Germinal center (tissue), 1 donor: ENCODE measurements around the gene FGFR3.
A peak's percentile ranks its signal among the peaks of the same experiment; 100 is the strongest.

Experiments
- DNase-seq: peaks from one replicate; pipeline ENCODE4 v3.0.0; 2012; ENCODE audit warnings: mixed read lengths, low spot score

Gene FGFR3

DNA sequence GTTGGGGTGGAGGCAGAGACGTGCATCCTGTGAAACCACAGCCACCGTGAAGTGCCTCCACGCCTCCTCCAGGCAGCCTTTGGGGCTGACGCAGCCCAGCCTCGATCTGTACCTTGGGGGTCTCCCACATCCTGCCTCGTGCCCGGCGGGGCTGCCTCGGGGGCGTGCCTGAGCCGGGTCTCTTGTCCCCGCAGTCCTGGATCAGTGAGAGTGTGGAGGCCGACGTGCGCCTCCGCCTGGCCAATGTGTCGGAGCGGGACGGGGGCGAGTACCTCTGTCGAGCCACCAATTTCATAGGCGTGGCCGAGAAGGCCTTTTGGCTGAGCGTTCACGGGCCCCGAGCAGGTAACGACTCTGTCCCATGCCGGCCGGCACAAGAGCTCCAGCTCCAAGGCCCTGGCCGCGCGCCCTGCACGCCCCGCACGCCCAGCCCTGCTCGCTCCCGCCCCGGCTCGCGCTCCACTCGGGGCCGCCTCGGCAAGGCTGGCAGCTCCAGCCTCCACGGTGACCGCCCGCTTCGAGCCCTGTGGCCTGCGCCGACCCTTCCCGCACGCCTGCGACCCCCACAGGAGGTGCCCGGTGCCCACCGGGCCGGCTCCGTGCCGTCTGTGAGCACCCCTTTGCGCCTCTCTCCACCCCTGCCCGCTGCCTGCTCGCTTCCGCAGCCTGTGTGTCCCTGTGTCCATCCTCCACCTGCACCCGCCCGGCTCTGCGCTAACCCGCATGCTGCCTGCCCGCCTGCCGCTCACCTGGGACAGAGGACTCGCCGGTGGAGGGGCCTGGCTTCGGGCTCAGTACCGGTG, 9.8 kb downstream of the FGFR3 start:
- DNase-seq = no peak

DNA sequence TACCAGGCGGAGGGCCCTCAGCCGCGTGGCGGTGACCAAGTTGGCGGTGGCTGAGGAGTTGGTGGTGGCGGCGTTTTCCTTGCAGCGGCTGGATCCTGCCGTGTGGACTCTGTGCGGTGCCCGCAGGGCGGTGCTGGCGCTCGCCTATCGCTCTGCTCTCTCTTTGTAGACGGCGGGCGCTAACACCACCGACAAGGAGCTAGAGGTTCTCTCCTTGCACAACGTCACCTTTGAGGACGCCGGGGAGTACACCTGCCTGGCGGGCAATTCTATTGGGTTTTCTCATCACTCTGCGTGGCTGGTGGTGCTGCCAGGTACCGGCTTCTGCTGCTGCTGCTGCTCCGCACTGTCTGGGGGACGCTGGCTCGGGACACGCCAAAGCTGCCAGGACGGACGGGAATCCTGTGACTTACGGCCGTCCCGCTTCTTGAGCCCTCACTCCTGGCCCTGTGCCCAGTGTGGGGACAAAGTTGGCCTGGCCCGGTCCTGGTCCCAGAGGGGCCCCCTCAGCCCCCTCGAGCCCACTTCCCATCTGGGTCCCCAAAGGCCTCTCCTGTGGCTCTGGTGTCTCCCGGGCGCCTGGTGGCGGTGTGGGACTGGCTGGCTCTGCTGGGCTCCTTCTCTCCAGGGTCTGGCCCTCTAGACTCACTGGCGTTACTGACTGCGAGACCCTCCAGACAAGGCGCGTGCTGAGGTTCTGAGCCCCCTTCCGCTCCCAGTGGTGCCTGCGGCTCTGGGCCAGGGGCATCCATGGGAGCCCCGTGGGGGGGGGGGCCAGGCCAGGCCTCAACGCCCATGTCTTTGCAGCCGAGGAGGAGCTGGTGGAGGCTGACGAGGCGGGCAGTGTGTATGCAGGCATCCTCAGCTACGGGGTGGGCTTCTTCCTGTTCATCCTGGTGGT, 10.7 kb downstream of the FGFR3 start:
- DNase-seq = no peak

DNA sequence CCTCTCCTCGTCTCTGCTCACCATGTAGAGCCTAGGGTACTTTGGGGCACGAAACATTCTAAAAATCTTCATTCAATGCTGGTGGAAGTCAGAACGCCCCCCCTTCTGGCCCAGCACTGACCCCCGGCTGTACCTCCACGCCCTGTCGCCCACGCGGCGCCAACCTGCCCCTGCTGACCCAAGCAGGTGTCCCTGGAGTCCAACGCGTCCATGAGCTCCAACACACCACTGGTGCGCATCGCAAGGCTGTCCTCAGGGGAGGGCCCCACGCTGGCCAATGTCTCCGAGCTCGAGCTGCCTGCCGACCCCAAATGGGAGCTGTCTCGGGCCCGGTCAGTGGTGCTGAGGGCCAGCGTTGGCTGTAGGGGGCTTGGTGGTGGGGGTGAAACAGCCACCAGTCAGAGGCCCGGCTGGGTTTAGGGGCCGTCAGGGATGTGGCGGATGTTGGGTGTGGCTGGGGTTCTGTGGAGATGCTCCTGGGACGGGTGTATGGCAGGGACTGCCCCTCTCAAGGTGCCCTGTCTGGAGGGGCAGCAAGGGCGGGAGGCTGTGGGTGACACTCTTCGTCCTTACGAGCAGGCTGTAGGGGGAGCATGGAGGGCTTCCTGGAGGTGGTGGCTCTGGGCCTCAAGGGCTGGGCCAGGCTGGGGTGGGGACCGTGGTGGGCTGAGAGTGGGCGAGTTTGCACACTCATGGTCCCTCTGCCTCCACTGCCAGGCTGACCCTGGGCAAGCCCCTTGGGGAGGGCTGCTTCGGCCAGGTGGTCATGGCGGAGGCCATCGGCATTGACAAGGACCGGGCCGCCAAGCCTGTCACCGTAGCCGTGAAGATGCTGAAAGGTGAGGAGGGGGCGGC, 11.8 kb downstream of the FGFR3 start:
- DNase-seq = no peak

DNA sequence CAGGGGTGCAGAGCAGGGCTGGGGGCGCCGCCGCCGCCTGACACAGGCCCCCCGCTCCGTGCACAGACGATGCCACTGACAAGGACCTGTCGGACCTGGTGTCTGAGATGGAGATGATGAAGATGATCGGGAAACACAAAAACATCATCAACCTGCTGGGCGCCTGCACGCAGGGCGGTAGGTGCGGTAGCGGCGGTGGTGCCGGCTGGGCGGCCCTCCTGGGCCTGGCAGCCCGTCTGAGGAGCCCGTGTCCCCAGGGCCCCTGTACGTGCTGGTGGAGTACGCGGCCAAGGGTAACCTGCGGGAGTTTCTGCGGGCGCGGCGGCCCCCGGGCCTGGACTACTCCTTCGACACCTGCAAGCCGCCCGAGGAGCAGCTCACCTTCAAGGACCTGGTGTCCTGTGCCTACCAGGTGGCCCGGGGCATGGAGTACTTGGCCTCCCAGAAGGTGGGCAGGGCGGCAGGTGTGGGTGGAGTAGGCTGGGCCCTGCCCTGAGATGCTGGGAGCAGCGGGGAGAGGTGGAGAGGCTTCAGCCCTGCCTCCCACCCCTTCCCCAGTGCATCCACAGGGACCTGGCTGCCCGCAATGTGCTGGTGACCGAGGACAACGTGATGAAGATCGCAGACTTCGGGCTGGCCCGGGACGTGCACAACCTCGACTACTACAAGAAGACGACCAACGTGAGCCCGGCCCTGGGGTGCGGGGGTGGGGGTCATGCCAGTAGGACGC, 12.6 kb downstream of the FGFR3 start:
- no peak for DNase-seq

DNA sequence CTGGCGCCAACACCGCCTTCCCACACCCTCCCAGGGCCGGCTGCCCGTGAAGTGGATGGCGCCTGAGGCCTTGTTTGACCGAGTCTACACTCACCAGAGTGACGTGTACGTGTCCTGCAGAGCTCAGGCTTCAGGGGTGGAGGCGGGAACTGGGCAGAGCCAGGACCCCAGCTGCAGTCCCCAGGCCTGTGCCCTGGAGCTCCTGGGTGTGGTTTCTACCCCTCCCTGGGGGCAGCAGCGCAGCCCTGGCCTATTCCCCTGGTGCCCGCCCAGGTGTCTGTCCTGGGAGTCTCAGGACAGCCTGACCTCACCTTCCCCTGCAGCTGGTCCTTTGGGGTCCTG, 13.1 kb downstream of the FGFR3 start:
- DNase-seq = no peak

DNA sequence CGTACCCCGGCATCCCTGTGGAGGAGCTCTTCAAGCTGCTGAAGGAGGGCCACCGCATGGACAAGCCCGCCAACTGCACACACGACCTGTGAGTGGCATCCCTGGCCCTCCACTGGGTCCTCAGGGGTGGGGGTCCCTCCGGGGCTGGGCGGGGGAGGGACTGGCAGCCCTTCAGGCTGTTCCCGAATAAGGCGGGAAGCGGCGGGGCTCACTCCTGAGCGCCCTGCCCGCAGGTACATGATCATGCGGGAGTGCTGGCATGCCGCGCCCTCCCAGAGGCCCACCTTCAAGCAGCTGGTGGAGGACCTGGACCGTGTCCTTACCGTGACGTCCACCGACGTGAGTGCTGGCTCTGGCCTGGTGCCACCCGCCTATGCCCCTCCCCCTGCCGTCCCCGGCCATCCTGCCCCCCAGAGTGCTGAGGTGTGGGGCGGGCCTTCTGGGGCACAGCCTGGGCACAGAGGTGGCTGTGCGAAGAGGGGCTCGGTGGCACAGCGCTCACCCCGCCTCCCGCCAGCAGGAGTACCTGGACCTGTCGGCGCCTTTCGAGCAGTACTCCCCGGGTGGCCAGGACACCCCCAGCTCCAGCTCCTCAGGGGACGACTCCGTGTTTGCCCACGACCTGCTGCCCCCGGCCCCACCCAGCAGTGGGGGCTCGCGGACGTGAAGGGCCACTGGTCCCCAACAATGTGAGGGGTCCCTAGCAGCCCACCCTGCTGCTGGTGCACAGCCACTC, 13.7 kb downstream of the FGFR3 start:
- DNase-seq = no peak

DNA sequence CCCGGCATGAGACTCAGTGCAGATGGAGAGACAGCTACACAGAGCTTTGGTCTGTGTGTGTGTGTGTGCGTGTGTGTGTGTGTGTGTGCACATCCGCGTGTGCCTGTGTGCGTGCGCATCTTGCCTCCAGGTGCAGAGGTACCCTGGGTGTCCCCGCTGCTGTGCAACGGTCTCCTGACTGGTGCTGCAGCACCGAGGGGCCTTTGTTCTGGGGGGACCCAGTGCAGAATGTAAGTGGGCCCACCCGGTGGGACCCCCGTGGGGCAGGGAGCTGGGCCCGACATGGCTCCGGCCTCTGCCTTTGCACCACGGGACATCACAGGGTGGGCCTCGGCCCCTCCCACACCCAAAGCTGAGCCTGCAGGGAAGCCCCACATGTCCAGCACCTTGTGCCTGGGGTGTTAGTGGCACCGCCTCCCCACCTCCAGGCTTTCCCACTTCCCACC, 14.3 kb downstream of the FGFR3 start:
- no peak for DNase-seq

DNA sequence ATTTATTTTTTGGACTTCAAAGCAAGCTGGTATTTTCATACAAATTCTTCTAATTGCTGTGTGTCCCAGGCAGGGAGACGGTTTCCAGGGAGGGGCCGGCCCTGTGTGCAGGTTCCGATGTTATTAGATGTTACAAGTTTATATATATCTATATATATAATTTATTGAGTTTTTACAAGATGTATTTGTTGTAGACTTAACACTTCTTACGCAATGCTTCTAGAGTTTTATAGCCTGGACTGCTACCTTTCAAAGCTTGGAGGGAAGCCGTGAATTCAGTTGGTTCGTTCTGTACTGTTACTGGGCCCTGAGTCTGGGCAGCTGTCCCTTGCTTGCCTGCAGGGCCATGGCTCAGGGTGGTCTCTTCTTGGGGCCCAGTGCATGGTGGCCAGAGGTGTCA, 15.3 kb downstream of the FGFR3 start:
- no peak for DNase-seq

DNA sequence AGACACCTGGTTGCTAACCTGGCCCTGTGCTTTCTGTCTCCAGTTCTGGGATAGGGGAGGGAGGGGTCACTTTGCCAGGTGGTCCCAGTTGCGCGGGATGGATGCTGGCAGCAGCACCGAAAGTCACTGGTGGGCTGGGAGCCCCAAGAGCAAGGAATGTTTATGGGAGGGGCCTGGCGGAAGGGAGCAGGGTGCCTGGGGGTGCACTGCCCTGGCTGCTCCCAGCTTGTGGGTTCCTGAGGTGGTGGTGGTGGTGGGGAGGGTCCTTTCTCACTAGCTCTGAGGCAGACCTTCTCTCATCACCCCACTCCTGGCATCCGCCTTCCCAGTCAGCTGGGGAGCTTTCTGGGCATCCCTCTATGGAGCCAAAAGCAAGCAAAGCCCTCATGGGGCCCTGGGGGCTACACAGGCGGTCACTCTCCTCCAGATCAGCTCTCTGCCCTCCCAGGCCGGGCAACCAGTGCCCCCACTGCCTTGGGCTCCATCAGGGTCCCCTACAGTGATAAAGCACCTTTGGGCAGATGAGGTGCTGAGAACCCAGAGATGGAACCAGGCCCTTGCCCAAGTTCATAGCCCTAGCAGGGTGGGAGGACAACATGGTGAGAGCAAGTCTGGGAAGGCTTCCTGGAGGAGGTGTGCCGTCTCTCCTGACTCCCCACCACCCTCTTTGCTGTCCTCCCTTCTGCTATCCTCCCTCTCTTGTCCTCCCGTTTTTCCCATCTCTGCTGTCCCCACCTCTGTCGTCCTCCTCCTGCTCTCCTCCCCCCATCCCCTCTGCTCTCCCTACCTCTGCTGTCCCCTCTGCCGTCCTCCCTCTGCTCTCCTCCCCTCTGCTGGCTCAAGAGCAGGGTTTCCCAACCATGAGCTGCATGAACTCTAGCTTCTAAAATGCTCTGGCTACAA, 16.0 kb downstream of the FGFR3 start:
- no peak for DNase-seq

DNA sequence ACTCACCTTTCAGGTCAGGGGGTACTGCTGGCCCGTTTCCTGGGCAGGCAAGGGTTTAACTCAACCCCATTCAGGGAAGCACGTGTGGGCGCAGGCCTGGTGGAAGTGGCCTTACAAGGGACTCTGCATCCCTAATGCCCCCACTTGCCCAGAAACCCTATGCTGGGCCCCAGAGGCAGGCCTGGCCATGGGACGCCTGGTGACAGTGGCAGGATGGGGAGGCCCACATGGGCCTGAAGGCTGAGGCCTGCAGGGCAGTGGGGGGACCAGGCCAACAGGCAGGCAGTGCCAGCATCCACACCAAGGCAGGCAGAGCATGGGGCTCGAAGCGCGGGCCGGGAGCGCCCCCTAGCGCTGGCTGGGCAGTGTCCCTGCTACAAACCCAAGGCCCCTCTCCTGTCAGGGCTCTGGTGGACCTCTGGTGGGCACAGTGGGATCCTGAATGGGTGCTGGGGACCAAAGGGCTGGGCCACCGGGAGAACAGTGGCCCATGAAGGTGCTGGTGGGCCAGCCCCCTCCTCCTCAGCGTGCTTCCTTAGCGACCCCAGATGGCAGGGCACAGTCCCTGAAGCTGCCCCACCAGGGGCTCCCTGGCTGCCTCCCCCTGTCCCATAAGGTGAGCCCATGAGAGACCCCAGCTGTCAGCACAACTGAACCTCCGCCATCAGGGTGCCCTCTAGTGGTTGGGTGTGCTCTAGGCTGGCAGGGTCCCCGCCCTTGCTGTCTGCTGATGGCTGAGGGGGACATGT, 16.8 kb downstream of the FGFR3 start:
- peak; percentile 83 for DNase-seq

DNA sequence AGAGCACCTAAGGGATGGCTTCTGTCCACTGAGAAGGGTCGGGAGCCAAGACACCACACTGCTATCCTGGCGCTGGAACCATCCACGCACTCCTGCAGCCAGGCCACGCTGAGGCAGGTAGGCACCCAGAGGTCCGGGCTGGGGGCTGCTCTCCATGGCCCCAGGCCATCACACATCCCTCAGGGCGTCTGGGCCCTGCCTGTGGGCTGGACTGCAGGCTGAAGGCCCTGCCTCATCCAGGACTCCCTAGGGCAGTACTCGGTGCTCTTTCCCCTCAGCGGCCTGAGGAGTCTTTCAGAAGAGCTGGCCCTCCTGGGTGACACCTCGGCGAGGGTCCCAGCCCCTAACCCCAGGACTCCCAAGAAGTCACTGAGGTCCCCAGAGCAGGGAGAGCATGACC, 17.7 kb downstream of the FGFR3 start:
- DNase-seq = no peak

DNA sequence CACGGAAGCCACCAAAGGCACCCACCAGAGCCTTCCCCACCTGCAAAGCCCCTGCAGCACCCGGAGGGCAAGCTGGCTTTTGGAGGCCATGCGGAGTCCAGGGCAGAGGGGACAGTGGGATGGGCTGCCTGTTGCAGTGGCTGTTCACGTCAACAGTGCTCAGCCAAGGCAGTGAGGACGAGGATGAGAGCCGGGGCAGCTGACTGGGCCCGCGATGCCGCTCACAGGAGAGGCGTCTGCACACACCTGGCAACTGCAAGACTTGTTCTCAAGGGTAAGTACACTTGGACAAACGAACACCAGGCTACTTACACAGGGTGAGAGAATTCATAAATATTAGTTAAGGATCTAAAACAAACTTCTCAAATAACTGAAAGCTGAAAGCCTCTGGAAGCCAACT, 19.6 kb downstream of the FGFR3 start:
- no peak for DNase-seq

DNA sequence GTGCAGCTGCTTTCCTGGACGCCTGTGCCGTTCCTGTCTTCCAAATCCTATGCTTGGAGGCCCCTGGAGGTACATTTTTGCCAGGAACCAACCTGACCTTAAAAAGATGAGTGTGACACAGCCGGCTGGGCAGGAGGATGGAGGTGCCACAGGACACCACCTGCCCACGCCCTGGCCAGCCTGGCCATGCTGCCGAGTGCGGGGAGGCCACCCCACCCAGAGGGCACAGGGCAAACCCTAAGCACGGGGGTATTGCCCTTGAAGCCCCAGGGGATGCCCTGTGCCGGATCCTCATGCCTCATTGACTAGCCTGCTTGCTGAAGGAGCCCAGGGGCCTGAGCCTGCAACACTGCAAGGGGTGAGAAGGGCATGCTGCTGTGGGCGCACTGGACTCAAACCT, 20.1 kb downstream of the FGFR3 start:
- DNase-seq = no peak

DNA sequence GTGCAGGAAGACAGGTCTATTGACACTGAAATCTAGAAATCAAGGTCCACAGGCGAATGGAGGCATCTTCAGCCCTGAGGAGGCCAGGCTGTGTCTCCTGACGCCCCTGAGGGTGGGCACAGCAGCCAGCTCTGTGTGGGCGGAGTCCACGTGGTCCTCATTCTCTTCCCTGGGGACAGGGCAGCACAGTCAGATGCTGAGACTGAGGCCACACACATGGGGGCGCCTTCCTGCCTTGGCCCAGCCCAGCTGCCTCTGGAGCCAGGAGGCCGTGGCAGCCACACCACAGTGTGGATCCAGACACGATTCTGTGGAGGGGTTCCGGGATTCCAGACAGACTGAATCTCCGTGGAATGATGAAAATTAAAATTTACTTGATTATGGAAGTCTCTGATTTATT, 20.8 kb downstream of the FGFR3 start:
- no peak for DNase-seq

DNA sequence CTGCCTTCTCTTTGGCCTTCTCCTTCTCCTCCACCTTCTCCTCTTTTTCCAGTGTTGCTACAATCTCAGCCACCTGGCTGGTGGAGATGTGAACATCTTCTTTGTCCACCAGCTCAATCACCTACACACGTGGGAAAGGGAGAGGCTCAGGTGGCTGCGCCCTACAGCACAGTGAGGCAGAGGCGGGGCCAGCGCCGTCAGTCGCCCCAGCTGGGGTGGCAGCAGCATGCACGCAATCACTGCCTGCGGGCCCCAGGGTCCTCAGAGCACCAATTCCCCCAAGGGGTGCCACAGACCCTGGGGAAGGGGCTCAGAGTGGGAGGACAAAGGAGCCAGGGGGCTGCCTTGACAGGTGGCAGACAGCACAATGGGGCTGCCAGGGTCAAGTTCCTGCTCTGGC, 21.4 kb downstream of the FGFR3 start:
- no peak for DNase-seq

DNA sequence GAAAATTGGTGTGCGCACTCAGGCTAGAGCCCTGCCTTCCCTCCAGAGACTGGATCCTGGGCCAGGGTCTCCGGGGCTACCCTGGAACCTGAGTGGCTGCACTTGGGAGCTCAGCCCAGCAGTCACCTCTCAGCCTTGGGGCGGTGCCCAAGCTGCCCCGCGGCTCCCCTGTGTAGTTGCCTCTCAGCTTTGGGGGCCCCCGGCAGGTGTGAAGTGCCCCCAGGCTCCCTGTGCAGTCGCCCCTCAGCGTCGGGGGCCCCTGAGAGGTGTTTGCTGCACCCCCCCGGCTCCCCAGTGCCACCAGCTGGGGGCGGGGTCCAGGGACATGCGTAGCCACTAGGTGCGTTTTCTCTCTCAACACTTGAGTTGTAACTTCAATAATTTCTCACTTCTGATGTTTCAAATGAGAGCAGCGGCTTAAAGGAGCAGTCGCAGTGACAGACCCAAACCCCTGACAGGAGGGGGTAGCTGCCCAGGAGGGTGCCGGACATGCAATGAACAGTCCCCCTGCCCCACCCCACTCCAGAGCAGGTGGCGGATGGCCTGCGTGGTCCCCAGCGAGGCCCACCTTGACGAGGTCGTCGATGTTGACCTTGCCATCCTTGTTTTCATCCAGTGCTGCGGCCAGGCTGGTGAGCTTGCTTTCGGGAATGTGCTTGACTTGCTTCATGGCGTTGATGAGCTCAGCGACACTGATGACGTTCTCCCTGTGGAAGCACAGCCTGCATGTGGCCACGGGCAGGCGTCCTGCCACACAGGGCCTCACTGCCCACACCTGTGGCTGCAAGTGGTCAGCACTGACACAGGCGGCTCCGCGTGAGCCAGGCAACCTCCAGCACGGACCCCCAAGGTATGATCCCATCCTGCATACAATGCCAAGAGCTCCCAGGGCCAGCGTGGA, 22.3 kb downstream of the FGFR3 start:
- DNase-seq = no peak

DNA sequence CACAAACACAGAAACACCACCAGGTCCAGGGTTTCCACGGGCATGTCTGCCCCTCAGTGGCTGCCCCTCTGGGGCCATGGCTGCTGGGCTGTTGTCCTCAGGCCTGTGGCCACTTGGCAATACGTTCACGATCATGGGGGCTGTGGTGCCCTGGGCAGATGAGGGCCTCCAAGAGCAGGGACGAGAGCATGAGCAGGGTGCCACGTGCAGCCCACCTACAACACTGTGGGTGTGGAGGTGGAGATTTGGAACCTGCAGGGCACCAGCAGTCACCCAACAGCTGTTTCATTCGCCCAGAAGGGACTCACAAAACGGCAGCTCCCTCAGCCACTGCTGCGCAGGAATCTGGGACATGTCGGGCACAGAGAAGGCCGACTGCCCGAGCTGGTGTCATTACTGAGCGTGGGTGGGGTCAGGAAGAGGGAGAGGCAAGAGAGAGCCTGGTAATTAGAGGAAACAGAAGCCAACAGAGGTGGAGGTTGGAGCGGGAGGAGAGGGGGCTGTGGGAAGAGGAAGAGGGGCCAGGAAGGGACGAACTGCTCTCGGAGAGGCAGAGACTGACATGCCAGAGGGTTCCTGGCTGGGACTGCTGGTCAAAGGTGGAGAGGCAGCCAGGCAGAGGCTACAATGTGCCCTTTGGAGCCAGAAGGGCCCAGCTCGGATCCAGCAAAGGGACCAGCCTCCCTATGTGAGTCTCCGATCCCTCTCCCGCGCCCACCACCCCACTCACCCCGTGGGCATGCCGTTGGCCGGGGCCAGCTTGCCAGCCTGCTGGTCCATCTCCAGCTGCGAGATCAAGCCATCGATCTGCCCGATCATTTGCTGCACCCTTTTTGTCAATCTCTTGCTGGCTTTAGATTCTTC, 23.1 kb downstream of the FGFR3 start:
- no peak for DNase-seq
